Measurements from ENCODE around the gene CA4.
"Not testable (repeated sequence)": the region's sequence is repeated elsewhere in the genome, so short reads cannot be mapped to it uniquely, and the experiment has no call there.

DNA sequence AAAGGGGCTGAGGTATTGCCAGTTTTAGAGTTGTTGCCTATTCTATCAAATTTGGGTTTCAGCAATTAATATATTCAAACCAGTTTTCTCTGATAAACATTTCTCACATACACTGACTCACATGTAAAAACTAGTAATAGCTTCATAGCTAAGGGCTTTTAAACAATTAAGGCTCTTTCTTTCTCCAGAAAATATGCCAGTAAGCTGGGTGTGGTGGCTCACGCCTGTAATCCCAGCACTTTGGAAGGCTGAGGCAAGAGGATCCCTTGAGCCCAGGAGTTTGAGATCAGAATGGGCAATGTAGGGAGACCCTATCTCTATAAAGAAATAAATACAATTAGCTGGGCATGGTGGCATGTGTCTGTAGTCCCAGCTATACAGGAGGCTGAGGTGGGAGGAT lies 48.9 kb downstream of the CA4 start:
- TF ChIP-seq POLR2A, POLR2AphosphoS5 (IDR thresholded peaks at IDR 0.05; ENCODE audit: low read depth, low read length): not testable (repeated sequence)
